Left colon (tissue), 2 donors: ENCODE data around the gene FKBP9. TPM values are rescaled to one million over a fixed set of nuclear protein-coding genes. Genes with fewer than 3 reads are reported as not detected.
A peak's percentile ranks its signal among the peaks of the same experiment; 100 is the strongest.
"Not testable (repeated sequence)": the region's sequence is repeated elsewhere in the genome, so short reads cannot be mapped to it uniquely, and the experiment has no call there.

Source experiments
- ATAC-seq: fragments of 200-7000 bp; cut with Tn5 transposase; one replicate; pipeline ENCODE4 v1.9.1; 2020; ENCODE audit warnings: mild to moderate bottlenecking, moderate library complexity
- DNase-seq, 2 donors: peaks; one replicate each; pipeline ENCODE4 v3.0.0-alpha.2; 2020
- intact Hi-C, 2 donors: fragments of 100-400 bp; cut with DNase I in 1 of 2; cut with micrococcal nuclease in 1 of 2; formaldehyde crosslinking; loops; one replicate each; pipeline versions ENCODE4 v1.11.2 to v1.14.0; 2022; cut with DNase I, micrococcal nuclease
- long read RNA-seq: library from polyadenylated mRNA; unstranded; transcript quantifications from one replicate; pipeline ENCODE4 v2.0.0, GENCODE V29; 2021
- total RNA-seq, 2 donors: library from RNA; stranded (reverse); fragmentation: NEBNext Ultra II Directional; extraction: Animal tissue kit (Norgen Biotek cat#: 25700); gene quantifications; one replicate each; pipeline ENCODE4 v1.2.1, GENCODE V29; 2021
- donor health status: DM: no; HTN: no; CAD: no.
- donor health status: DM: yes; HTN: yes; CAD: no.

Gene FKBP9, protein sequence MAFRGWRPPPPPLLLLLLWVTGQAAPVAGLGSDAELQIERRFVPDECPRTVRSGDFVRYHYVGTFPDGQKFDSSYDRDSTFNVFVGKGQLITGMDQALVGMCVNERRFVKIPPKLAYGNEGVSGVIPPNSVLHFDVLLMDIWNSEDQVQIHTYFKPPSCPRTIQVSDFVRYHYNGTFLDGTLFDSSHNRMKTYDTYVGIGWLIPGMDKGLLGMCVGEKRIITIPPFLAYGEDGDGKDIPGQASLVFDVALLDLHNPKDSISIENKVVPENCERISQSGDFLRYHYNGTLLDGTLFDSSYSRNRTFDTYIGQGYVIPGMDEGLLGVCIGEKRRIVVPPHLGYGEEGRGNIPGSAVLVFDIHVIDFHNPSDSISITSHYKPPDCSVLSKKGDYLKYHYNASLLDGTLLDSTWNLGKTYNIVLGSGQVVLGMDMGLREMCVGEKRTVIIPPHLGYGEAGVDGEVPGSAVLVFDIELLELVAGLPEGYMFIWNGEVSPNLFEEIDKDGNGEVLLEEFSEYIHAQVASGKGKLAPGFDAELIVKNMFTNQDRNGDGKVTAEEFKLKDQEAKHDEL
- total RNA-seq, result 100 to 1,000 TPM in 1 of 2 donors, 10 to 100 TPM in 1; 89.5 to 136 TPM
- long read RNA-seq, transcript FKBP9-201 (10 exons, 3,462 nt), result major isoform, 107 of 137 reads
- long read RNA-seq, partial matches to known transcripts, result 7 of 137 reads
- long read RNA-seq, other reads (novel, unspliced or antisense), result 21 of 137 reads

DNA sequence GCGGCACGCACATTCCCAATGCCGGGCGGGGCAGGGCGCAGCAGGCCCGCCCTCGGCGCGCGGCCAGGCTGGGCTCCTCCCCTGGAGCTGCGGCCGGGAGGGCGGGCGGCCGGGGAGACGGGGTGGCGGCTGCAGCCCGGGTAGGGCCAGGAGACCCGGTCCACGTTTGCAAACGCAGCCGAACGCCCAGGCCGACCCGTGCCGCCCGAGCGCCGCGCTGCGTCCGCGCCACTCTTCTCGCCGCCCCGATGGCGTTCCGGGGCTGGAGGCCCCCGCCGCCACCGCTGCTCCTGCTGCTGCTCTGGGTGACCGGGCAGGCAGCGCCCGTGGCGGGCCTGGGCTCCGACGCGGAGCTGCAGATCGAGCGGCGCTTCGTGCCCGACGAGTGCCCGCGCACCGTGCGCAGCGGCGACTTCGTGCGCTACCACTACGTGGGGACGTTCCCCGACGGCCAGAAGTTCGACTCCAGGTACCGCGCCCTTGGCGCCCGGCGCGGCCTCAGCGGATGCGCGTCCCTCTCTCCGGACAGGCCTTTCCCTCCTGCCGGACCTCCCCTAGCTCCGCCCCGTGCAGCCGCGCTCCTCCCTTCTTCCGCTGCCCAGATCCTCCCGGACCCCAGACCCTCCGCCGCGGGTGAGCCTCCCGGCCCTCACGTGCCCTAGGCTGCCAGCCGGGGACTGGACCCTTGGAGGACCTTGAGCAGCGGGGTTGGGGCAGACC lies at the start of gene FKBP9:
Gene FKBP9 (plus strand): TSS at position 115 of the 720 bp plus-strand sequence. CDS start 134 bp downstream, at position 249.
- intact Hi-C loops, result no loop called here
- peak; percentile 86 to 91 for DNase-seq
- ATAC-seq, result peak; percentile 93

GRCh38 chr7:32910195-32910594 lies 47.0 kb upstream of the FKBP9 start:
- intact Hi-C loops, result no loop called here
- no peak for ATAC-seq
- DNase-seq, result no peak

- ATAC-seq (peak; percentile 17), DNase-seq (no peak)
- intact Hi-C loops, result no loop called here
These were observed 43.1 kb upstream of the FKBP9 start for GRCh38 chr7:32914184-32914583.

- intact Hi-C loops, result no loop called here
- DNase-seq, result no peak
- no peak for ATAC-seq
These were observed 42.2 kb upstream of the FKBP9 start for GRCh38 chr7:32915041-32915536.

DNA sequence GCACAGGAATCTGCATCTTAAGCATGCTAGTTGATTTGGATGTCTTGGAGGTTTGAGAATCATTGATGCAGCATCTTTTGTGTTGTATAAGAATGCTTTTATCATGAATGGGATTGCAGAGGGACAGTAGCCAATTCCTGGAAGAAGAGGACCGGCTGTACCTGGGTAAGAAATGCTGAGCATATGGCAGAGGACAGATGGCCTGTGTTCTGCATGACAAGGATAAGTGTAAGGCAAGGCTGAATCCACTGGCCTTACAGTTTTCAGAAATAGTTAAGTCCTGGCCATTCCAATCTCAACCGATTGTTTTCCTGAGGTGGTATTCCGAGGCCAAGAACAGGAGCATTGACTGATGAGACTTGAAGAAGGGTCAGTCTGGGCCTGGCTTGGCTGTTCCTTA lies 41.2 kb upstream of the FKBP9 start:
- intact Hi-C loops, result no loop called here
- DNase-seq (no peak), ATAC-seq (no peak)

GRCh38 chr7:32916994-32917393 lies 40.2 kb upstream of the FKBP9 start:
- ATAC-seq, result not testable (repeated sequence)

GRCh38 chr7:32921896-32922295 lies 35.3 kb upstream of the FKBP9 start:
- no peak for ATAC-seq

More at GRCh38 chr7:32916994-32917393, 40.2 kb upstream of the FKBP9 start:
- intact Hi-C loops, DNase-seq: not testable (repeated sequence)

DNA sequence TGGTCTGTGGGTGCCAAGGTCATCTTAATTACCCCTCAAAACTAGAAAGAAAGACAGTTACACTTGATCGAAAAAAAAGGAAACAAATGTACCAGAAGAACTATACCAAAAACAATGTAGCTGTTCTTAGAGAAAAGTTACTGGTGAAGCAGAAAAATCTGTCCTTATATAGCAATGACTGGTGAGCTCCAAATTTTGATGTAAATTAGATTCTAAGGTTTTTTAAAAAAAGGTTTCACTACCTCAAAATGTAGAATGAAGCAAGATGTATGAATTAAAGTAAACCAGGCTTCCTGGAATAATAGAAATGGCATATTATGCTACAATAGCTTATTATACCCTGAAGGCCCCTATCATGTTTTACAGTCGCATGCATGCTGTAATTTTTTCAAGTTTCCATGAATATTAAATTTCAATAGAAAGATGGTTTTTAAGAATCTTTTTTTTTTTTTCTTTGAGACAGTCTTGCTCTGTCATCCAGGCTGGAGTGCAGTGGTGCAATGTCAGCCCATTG lies 28.4 kb upstream of the FKBP9 start:
- intact Hi-C loops, result no loop called here
- ATAC-seq (no peak), DNase-seq (no peak)

More at GRCh38 chr7:32921896-32922295, 35.3 kb upstream of the FKBP9 start:
- intact Hi-C loops, result no loop called here
- DNase-seq, result no peak

GRCh38 chr7:32929430-32930143 lies 27.7 kb upstream of the FKBP9 start:
- DNase-seq (no peak), ATAC-seq (no peak)
- intact Hi-C loops, result no loop called here

GRCh38 chr7:32930378-32930777 lies 26.9 kb upstream of the FKBP9 start:
- DNase-seq, result no peak
- intact Hi-C loops, result no loop called here

DNA sequence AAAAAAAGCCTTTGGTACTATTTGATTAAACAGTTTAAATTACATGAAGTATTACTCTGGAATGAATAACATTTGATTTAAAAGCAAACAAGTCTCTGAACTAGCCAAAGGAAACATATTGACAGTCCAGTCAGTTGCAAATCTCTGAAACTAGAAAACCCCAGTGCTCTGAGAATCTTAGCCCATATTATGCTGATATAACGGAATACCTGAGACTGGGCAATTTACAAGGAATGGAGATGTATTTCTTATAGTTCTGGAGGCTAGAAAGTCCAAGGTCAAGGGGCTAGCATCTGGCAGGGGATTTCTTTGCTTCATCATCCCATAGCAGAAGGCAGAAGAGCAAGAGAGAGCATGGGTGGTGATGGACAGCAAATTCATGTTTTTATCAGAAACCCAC lies 21.7 kb upstream of the FKBP9 start:
- DNase-seq (no peak), ATAC-seq (no peak)
- intact Hi-C loops, result no loop called here

More at GRCh38 chr7:32930378-32930777, 26.9 kb upstream of the FKBP9 start:
- ATAC-seq, result no peak

GRCh38 chr7:32936689-32937088 lies 20.6 kb upstream of the FKBP9 start:
- DNase-seq (no peak), ATAC-seq (peak; percentile 40)
- intact Hi-C loops, result no loop called here

GRCh38 chr7:32937344-32938174 lies 19.7 kb upstream of the FKBP9 start:
- intact Hi-C loops, result no loop called here
- DNase-seq (peak in 1 of 2 donors; percentile 32), ATAC-seq (no peak)

- no peak for ATAC-seq
- intact Hi-C loops, result loop anchor here in 1 of 2 donors (10.0 kb wide), 1 partner anchor 114 kb away; no protein-coding TSS in a partner anchor
- DNase-seq, result no peak
These were observed 16.1 kb upstream of the FKBP9 start for GRCh38 chr7:32941181-32941580.

GRCh38 chr7:32941681-32942414 lies 15.4 kb upstream of the FKBP9 start:
- DNase-seq (no peak), ATAC-seq (peak; percentile 55)
- intact Hi-C loops, result loop anchor here in 1 of 2 donors (10.0 kb wide), 1 partner anchor 113 kb away; no protein-coding TSS in a partner anchor

DNA sequence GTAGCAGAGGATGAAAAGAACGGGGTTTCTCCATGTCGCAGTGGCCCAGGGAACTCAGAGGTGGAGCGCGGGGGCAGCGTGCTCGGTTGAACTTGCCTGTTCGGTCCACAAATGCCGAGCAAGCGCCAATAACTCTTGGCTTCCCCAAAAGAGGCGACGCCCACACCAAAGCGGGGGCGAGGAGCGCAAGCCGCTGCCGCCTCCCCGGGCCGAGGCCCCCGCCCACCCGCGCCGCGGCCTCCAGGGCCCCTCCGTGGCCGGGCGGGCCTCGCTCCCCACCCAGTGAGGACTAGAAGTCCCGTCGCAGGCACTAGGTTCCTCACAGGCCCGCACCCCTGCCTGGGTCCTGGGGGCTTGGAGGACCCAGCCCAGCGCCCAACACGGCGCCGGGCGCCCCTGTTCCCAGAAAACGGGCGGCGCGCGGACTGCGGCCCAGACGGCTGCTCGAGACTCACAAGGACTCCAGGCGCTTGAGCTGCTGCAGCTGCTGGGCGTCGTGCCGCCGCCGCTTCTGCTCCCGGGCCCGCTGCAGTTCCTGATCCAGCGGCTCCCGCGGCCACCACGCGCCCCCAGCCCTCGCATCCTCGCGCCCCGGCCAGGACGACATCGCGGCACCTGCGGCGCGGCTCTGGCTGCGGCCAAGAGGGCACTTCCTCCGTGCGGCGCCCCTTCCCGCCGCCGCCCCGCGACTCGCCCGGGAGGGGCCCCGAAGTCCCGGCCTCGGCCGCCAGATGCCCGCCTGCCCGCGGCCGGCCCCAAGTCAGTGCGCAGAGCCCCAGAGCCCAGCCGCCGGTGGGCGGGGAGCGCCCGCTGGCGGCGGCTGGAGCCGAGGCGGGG lies 14.6 kb upstream of the FKBP9 start:
- ATAC-seq, result peak; percentile 94
- intact Hi-C loops, result loop anchor here in 1 of 2 donors (10.0 kb wide), 1 partner anchor 112 kb away; no protein-coding TSS in a partner anchor
- peak; percentile 76 to 86 for DNase-seq
